ENCODE data around the gene EML6. TPM values are rescaled to one million over a fixed set of nuclear protein-coding genes. Genes with fewer than 3 reads are reported as not detected.

EML6 gene
- total and polyA plus RNA-seq, 2 of the 8 experiments (the other 6 are each of a cell fraction or from before 2014, with no cell fraction given): 1.2 to 1.6 TPM

GRCh38 chr2:54770676-54771075, 47.2 kb downstream of the EML6 start:
- H3K36me3 ChIP-seq (ENCODE audit: control insufficient read depth in 2 of 4, insufficient read depth in 4 of 4, low read length in 3 of 4): no peaks in the 10 kb centered on the region
- ChIA-PET POLR2A (ENCODE audit: partially characterized antibody) (no interaction called here), CTCF (ENCODE audit: partially characterized antibody) (interaction anchor here (1.0 to 2.2 kb wide), 6 partner anchors 9 to 67 kb away, joined by 3 to 6 read pairs (median 3); no protein-coding TSS in a partner anchor)
- H3K56ac ChIP-seq (replicated peaks; ENCODE audit: insufficient read length, low read depth, low read length): no peak overlapping the region
- H4K8ac ChIP-seq (ENCODE audit: extremely low read depth, insufficient read depth, low read length): no peak overlapping the region
- no peaks in the 10 kb centered on the region for H3K23me2 ChIP-seq (ENCODE audit: low read depth, low read length)
- no peaks in the 10 kb centered on the region for H4K20me1 ChIP-seq (replicated peaks in 1 of 2; ENCODE audit: control insufficient read depth in 1 of 2, insufficient read depth in 2 of 2, low read length in 2 of 2)
- H2BK12ac ChIP-seq (ENCODE audit: low read depth, low read length): no peak overlapping the region
- no peak for TF ChIP-seq KDM1A (IDR thresholded peaks at IDR 0.05; ENCODE audit: borderline replicate concordance, low read length)
- H2AK5ac ChIP-seq (ENCODE audit: low read depth, low read length): no peak overlapping the region
- H3K4me1 ChIP-seq (replicated peaks in 1 of 4; ENCODE audit: control insufficient read depth in 3 of 4, insufficient read depth in 4 of 4, low read length in 3 of 4): no peaks in the 10 kb centered on the region
- H3K14ac ChIP-seq (ENCODE audit: insufficient read length): no peak overlapping the region
- H3K4me3 ChIP-seq (ENCODE audit: extremely low read depth in 1 of 4, insufficient read depth in 2 of 4, low read depth in 3 of 4, low read length in 4 of 4): no peak overlapping the region
- H4K5ac ChIP-seq (ENCODE audit: insufficient read length, low read depth, low read length): no peak overlapping the region
- H3K23ac ChIP-seq (ENCODE audit: insufficient read length): no peak overlapping the region
- H2BK5ac ChIP-seq (ENCODE audit: low read depth, low read length): no peak overlapping the region
- no peak for FAIRE-seq
- no peak overlapping the region for H2BK15ac ChIP-seq (ENCODE audit: low read length)
- no peak overlapping the region for H3K4ac ChIP-seq (replicated peaks; ENCODE audit: insufficient read length, low read depth, low read length)
- H2BK20ac ChIP-seq (ENCODE audit: low read length): no peak overlapping the region
- no peak overlapping the region for H3K9ac ChIP-seq (replicated peaks in 1 of 4; ENCODE audit: extremely low read depth in 1 of 4, low read depth in 3 of 4, low read length in 3 of 4)
- no peaks in the 10 kb centered on the region; a peak in 1 of 4 replicates for H3K9me3 ChIP-seq (ENCODE audit: insufficient read depth in 2 of 2, low read depth in 1 of 2, low read length in 1 of 2)
- no peaks in the 10 kb centered on the region for H3K79me2 ChIP-seq (ENCODE audit: control insufficient read depth in 1 of 2, insufficient read depth in 2 of 2, low read length in 2 of 2)
- no peak overlapping the region for H2AFZ ChIP-seq (ENCODE audit: low read length)
- WGBS, 2 experiments (ENCODE audit: extremely low coverage in 1 of 2, insufficient coverage in 1 of 2, insufficient read length in 1 of 2, insufficient replicate concordance in 2 of 2, low coverage in 1 of 2, low lambda C conversion rate in 2 of 2, missing lambda C conversion rate in 1 of 2): 88% methylated on average over 3 of the region's 3 CpGs; no CpG with 5 or more reads in 1 of the 2 experiments
- H3K4me2 ChIP-seq (ENCODE audit: insufficient read depth in 1 of 2, low read depth in 2 of 2, low read length in 2 of 2): no peak overlapping the region
- no peak overlapping the region for H4K91ac ChIP-seq (replicated peaks; ENCODE audit: insufficient read length, low read length)
- H2BK120ac ChIP-seq (replicated peaks; ENCODE audit: low read depth, low read length): no peak overlapping the region
- no peak for DNase-seq (ENCODE audit: low read depth in 1 of 2, low spot score in 2 of 2)
- no peak overlapping the region for H3K27ac ChIP-seq (ENCODE audit: low read depth, low read length)
- H3K27me3 ChIP-seq (replicated peaks in 1 of 4; ENCODE audit: control insufficient read depth in 3 of 4, extremely low read depth in 1 of 4, insufficient read depth in 3 of 4, low read length in 3 of 4): no peaks in the 10 kb centered on the region
- H3K79me1 ChIP-seq (ENCODE audit: low read depth, low read length): no peaks in the 10 kb centered on the region
- H3K18ac ChIP-seq (ENCODE audit: extremely low read depth, low read length): no peak overlapping the region
